Nephron progenitor cell (in vitro differentiated cells): ENCODE measurements around the gene HPGDS.

Experiments used
- DNase-seq: peaks from one replicate; pipeline ENCODE4 v3.0.0; 2021
- H3K27ac Mint-ChIP-seq: 2 replicates; pipeline ENCODE4 v1.8.0; 2021; ENCODE audit warnings: mild to moderate bottlenecking, moderate library complexity, mixed read lengths
- H3K27me3 Mint-ChIP-seq: 2 replicates; pipeline ENCODE4 v1.8.0; 2021; ENCODE audit warnings: mild to moderate bottlenecking, low read depth, mixed read lengths; ENCODE audit not compliant: poor library complexity
- H3K36me3 Mint-ChIP-seq: 2 replicates; pipeline ENCODE4 v1.8.0; 2021; ENCODE audit warnings: low read depth, mixed read lengths
- H3K4me1 Mint-ChIP-seq: 2 replicates; pipeline ENCODE4 v1.8.0; 2021; ENCODE audit warnings: mixed read lengths
- H3K4me3 Mint-ChIP-seq: 2 replicates; pipeline ENCODE4 v1.8.0; 2021; ENCODE audit warnings: mild to moderate bottlenecking, moderate library complexity, mixed read lengths
- H3K9me3 Mint-ChIP-seq: 2 replicates; pipeline ENCODE4 v1.8.0; 2021; ENCODE audit warnings: mild to moderate bottlenecking, moderate library complexity, mixed read lengths
- CTCF ChIP-seq: fragments of 200-600 bp; sonication (generic); IDR thresholded peaks from 2 replicates; pipeline ENCODE4 v1.5.0; 2021; ENCODE audit warnings: antibody characterized with exemption

HPGDS gene

DNA sequence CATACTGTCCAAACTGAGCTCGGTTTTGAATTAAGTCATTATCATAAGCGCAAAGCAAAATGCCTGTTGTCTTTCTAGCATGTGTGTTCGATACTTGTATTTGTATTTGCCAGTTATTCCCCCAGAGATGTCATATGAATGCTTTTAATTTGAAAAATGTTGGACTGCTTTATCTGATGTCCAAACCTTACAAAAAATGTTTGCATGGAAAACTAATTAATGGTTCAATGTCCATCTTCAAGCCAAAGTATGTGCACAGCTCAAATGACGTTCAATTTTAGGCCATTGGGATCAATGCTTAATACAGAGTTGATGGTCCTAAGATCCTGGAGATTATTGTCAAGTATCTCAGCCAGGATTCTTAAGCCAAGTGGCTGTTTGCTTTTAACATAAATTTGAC is 17.2 kb upstream of the HPGDS start:
- Mint-ChIP-seq H3K27ac (no peak overlapping the region), H3K36me3 (no peaks in the 10 kb centered on the region), H3K9me3 (no peaks in the 10 kb centered on the region), H3K4me1 (no peaks in the 10 kb centered on the region), H3K4me3 (no peak overlapping the region), H3K27me3 (peaks cover 4% of the 10 kb centered on the region)
- TF ChIP-seq CTCF, result no peak
- DNase-seq, result no peak

- H3K27me3 Mint-ChIP-seq, result peaks cover 4% of the 10 kb centered on the region
- H3K4me3 Mint-ChIP-seq, result no peak overlapping the region
- peaks cover 5% of the 10 kb centered on the region for H3K4me1 Mint-ChIP-seq
- H3K36me3 Mint-ChIP-seq, result no peaks in the 10 kb centered on the region
- H3K27ac Mint-ChIP-seq, result no peak overlapping the region
- no peak for DNase-seq
- no peaks in the 10 kb centered on the region for H3K9me3 Mint-ChIP-seq
- no peak for TF ChIP-seq CTCF
Observed at GRCh38 chr4:94359221-94359620, 16.6 kb upstream of the HPGDS start.

DNA sequence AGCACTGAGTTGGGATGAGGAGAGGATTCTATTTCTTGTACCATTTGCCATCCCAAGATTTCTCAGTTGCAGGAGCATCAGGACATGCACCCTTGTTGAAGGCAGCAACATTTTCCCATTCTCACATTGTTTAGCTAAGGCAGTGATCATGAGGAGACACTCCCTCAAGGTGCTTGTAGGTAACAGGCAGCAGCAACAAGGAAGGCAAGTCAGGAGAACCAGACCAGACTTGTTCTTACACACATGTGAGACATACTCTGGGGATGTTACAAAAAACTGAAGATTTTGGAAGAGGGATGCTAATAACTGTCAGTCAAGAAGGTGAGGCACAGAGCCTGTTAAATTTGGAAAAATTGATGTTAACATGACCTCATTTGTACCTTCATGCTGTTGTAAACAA is 15.5 kb upstream of the HPGDS start:
- H3K4me3 Mint-ChIP-seq, result no peak overlapping the region
- no peak for DNase-seq
- peaks cover 4% of the 10 kb centered on the region for H3K27me3 Mint-ChIP-seq
- H3K9me3 Mint-ChIP-seq, result no peaks in the 10 kb centered on the region
- H3K4me1 Mint-ChIP-seq, result peaks cover 8% of the 10 kb centered on the region
- no peak overlapping the region for H3K27ac Mint-ChIP-seq
- TF ChIP-seq CTCF, result no peak
- no peaks in the 10 kb centered on the region for H3K36me3 Mint-ChIP-seq

DNA sequence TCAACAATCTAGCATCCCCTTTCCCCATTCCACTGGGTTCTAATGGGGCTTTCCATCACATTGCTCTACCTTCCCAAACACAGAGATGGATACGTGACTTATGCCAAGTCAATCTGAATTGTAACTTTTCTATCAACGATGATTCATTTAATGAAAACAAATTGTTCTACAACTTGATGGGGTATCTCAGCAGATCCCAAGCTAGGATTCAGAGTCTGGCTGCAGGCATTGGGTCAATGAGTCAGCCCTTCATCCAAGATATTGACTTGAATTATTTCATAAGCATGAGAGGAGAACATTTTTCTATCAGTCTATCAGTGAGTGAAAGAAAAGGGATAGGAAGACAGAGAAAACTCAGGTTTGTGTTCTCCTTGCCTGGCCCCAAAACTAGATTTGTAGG is 15.0 kb upstream of the HPGDS start:
- DNase-seq, result no peak
- Mint-ChIP-seq H3K27me3 (peaks cover 4% of the 10 kb centered on the region), H3K9me3 (no peaks in the 10 kb centered on the region), H3K4me3 (no peak overlapping the region), H3K36me3 (no peaks in the 10 kb centered on the region), H3K27ac (no peak overlapping the region), H3K4me1 (peaks cover 8% of the 10 kb centered on the region)
- no peak for TF ChIP-seq CTCF

DNA sequence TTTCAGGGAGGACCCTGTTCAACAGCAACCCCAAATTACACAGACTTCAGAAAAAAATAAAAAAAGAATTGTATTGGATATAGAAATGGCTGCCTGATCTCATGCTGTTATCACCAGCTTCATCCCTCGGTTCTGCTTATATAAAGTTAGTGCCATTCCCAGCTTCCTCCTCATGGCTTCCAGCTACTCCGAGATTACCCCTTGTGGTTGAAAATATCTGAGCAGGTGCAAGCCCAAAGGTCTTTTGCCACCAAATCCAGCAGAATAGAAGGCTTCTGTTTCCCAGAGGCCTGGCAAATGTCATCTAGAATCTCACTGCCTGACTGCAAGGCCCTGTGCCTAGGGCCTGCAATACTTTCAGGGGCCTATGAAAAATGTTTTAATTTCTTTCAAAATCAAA is 13.8 kb upstream of the HPGDS start:
- H3K36me3 Mint-ChIP-seq, result no peaks in the 10 kb centered on the region
- H3K4me3 Mint-ChIP-seq, result no peak overlapping the region
- peaks cover 4% of the 10 kb centered on the region for H3K27me3 Mint-ChIP-seq
- no peak for TF ChIP-seq CTCF
- peaks cover 8% of the 10 kb centered on the region for H3K4me1 Mint-ChIP-seq
- H3K9me3 Mint-ChIP-seq, result no peaks in the 10 kb centered on the region
- H3K27ac Mint-ChIP-seq, result no peak overlapping the region
- no peak for DNase-seq

- H3K27me3 Mint-ChIP-seq, result no peaks in the 10 kb centered on the region
- H3K4me1 Mint-ChIP-seq, result peaks cover 8% of the 10 kb centered on the region
- no peak overlapping the region for H3K4me3 Mint-ChIP-seq
- peak overlapping the region; percentile 24 for H3K27ac Mint-ChIP-seq
- H3K36me3 Mint-ChIP-seq, result no peaks in the 10 kb centered on the region
- peaks cover 2% of the 10 kb centered on the region for H3K9me3 Mint-ChIP-seq
- no peak for DNase-seq
- TF ChIP-seq CTCF, result no peak
Observed at GRCh38 chr4:94354474-94354896, 11.8 kb upstream of the HPGDS start.
